Measurements from ENCODE around the gene TSPAN18.

The TSPAN18 gene

GRCh38 chr11:44974402-44975000, 247.7 kb downstream of the TSPAN18 start:
- H3K9me3 ChIP-seq (ENCODE audit: insufficient read depth, low read depth, low read length) = no peaks in the 10 kb centered on the region
- no peaks in the 10 kb centered on the region for H3K79me2 ChIP-seq (ENCODE audit: insufficient read depth, low read length)
- H3K4me1 ChIP-seq (ENCODE audit: insufficient read depth, low read length, poor library complexity, severe bottlenecking) = peaks cover 53% of the 10 kb centered on the region
- H3K27me3 ChIP-seq (ENCODE audit: insufficient read depth, low read length, poor library complexity, severe bottlenecking) = no peaks in the 10 kb centered on the region
- TF ChIP-seq, protein P1, sequence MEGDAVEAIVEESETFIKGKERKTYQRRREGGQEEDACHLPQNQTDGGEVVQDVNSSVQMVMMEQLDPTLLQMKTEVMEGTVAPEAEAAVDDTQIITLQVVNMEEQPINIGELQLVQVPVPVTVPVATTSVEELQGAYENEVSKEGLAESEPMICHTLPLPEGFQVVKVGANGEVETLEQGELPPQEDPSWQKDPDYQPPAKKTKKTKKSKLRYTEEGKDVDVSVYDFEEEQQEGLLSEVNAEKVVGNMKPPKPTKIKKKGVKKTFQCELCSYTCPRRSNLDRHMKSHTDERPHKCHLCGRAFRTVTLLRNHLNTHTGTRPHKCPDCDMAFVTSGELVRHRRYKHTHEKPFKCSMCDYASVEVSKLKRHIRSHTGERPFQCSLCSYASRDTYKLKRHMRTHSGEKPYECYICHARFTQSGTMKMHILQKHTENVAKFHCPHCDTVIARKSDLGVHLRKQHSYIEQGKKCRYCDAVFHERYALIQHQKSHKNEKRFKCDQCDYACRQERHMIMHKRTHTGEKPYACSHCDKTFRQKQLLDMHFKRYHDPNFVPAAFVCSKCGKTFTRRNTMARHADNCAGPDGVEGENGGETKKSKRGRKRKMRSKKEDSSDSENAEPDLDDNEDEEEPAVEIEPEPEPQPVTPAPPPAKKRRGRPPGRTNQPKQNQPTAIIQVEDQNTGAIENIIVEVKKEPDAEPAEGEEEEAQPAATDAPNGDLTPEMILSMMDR (conservative IDR thresholded peaks at IDR 0.05; ENCODE audit: low read length) = no peak
- no peak for TF ChIP-seq EZH2phosphoT487 (IDR thresholded peaks at IDR 0.05; ENCODE audit: borderline replicate concordance)
- H3F3A ChIP-seq (ENCODE audit: low read depth) = no peaks in the 10 kb centered on the region
- H3K9me2 ChIP-seq (replicated peaks; ENCODE audit: low read depth, low read length) = no peaks in the 10 kb centered on the region
- H3K36me3 ChIP-seq (ENCODE audit: insufficient read depth, low read length) = no peaks in the 10 kb centered on the region
- H3K4me3 ChIP-seq (ENCODE audit: low read length, poor library complexity, severe bottlenecking) = no peak overlapping the region
- no peaks in the 10 kb centered on the region for H4K20me1 ChIP-seq (ENCODE audit: insufficient read depth, low read length, poor library complexity, severe bottlenecking)
- H3K4me2 ChIP-seq (ENCODE audit: low read depth, low read length, poor library complexity, severe bottlenecking) = peak overlapping the region; percentile 44
- 0 out of 2 replicates have a peak overlapping the region, but pooled peaks have one; percentile 25 for H2AFZ ChIP-seq (ENCODE audit: low read length)
- no peak overlapping the region for H3K9ac ChIP-seq (ENCODE audit: low read depth, low read length, poor library complexity, severe bottlenecking)

DNA sequence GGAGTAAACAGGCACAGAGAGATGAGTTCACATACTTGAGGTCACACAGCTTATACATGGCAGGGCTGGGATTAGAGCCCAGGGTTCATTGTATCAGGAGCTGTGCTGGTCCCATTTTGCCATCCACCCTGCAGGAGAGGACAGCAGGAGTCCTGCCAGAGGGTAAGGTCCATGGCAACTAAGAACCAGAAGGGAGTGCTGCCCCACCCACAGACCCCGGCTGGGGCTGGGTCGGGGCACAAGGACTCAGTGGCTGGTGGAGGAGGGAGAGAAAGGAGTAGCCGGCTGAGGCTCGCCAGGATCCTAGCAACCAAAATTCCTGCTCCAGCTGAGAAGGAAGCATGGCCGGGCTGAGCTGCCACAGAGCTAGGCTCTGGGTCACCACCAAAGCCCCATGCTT, 249.8 kb downstream of the TSPAN18 start:
- H3K4me2 ChIP-seq (ENCODE audit: low read depth, low read length, poor library complexity, severe bottlenecking) = no peak overlapping the region
- H3K9ac ChIP-seq (ENCODE audit: low read depth, low read length, poor library complexity, severe bottlenecking) = no peak overlapping the region
- no peaks in the 10 kb centered on the region for H3F3A ChIP-seq (ENCODE audit: low read depth)
- no peaks in the 10 kb centered on the region for H4K20me1 ChIP-seq (ENCODE audit: insufficient read depth, low read length, poor library complexity, severe bottlenecking)
- H3K79me2 ChIP-seq (ENCODE audit: insufficient read depth, low read length) = no peaks in the 10 kb centered on the region
- H3K4me1 ChIP-seq (ENCODE audit: insufficient read depth, low read length, poor library complexity, severe bottlenecking) = peaks cover 66% of the 10 kb centered on the region
- H3K9me2 ChIP-seq (replicated peaks; ENCODE audit: low read depth, low read length) = no peaks in the 10 kb centered on the region
- H2AFZ ChIP-seq (ENCODE audit: low read length) = no peak overlapping the region
- H3K36me3 ChIP-seq (ENCODE audit: insufficient read depth, low read length) = no peaks in the 10 kb centered on the region
- H3K27me3 ChIP-seq (ENCODE audit: insufficient read depth, low read length, poor library complexity, severe bottlenecking) = no peaks in the 10 kb centered on the region
- H3K4me3 ChIP-seq (ENCODE audit: low read length, poor library complexity, severe bottlenecking) = no peak overlapping the region
- no peaks in the 10 kb centered on the region for H3K9me3 ChIP-seq (ENCODE audit: insufficient read depth, low read depth, low read length)
- TF ChIP-seq, protein P1 (conservative IDR thresholded peaks at IDR 0.05; ENCODE audit: low read length) = no peak
- TF ChIP-seq EZH2phosphoT487 (IDR thresholded peaks at IDR 0.05; ENCODE audit: borderline replicate concordance) = no peak

GRCh38 chr11:44977493-44977984, 250.8 kb downstream of the TSPAN18 start:
- TF ChIP-seq EZH2phosphoT487 (IDR thresholded peaks at IDR 0.05; ENCODE audit: borderline replicate concordance) = no peak
- TF ChIP-seq, protein P1 (conservative IDR thresholded peaks at IDR 0.05; ENCODE audit: low read length) = peak; percentile 64
- Histone ChIP-seq H3F3A (ENCODE audit: low read depth) (no peaks in the 10 kb centered on the region), H3K36me3 (ENCODE audit: insufficient read depth, low read length) (no peaks in the 10 kb centered on the region), H3K79me2 (ENCODE audit: insufficient read depth, low read length) (no peaks in the 10 kb centered on the region), H2AFZ (ENCODE audit: low read length) (peak overlapping the region; percentile 15; the same call in 1 of the 2 replicates), H3K9me3 (ENCODE audit: insufficient read depth, low read depth, low read length) (no peaks in the 10 kb centered on the region), H3K4me1 (ENCODE audit: insufficient read depth, low read length, poor library complexity, severe bottlenecking) (peaks cover 66% of the 10 kb centered on the region), H3K9me2 (replicated peaks; ENCODE audit: low read depth, low read length) (no peaks in the 10 kb centered on the region), H3K9ac (ENCODE audit: low read depth, low read length, poor library complexity, severe bottlenecking) (peak overlapping the region; percentile 31), H3K27me3 (ENCODE audit: insufficient read depth, low read length, poor library complexity, severe bottlenecking) (no peaks in the 10 kb centered on the region), H3K4me3 (ENCODE audit: low read length, poor library complexity, severe bottlenecking) (peak overlapping the region; percentile 41), H3K4me2 (ENCODE audit: low read depth, low read length, poor library complexity, severe bottlenecking) (peak overlapping the region; percentile 63), H4K20me1 (ENCODE audit: insufficient read depth, low read length, poor library complexity, severe bottlenecking) (no peaks in the 10 kb centered on the region)
